Activated CD8-positive, alpha-beta T cell treated with anti-CD3 and anti-CD28 coated beads for 36 hours (primary cell): ENCODE results near the gene ECT2L. TPM values are rescaled to one million over a fixed set of nuclear protein-coding genes. Genes with fewer than 3 reads are reported as not detected.

Source experiments
- ATAC-seq: fragments of 200-7000 bp; cut with Tn5 transposase; one replicate; pipeline ENCODE4 v1.10.0; 2021; ENCODE audit warnings: mild to moderate bottlenecking, moderate library complexity
- CTCF ChIA-PET: fragments of 350-600 bp; sonication (Branson Sonifier 250); formaldehyde crosslinking; loops from one replicate; lab custom pipeline; 2021; ENCODE audit warnings: antibody characterized with exemption; lab: Charles Lee
- POLR2A ChIA-PET: fragments of 350-600 bp; sonication (Branson Sonifier 250); formaldehyde crosslinking; loops from one replicate; lab custom pipeline; 2021; ENCODE audit warnings: antibody characterized with exemption; lab: Charles Lee
- DNase-seq: peaks from one replicate; pipeline ENCODE4 v3.0.0-alpha.2; 2020
- H3K27ac Mint-ChIP-seq: one replicate; pipeline ENCODE4 v1.8.0; 2021; ENCODE audit warnings: mild to moderate bottlenecking, mixed read lengths
- H3K27me3 Mint-ChIP-seq: one replicate; pipeline ENCODE4 v1.8.0; 2021; ENCODE audit warnings: mixed read lengths
- H3K36me3 Mint-ChIP-seq: one replicate; pipeline ENCODE4 v1.8.0; 2021; ENCODE audit warnings: low read depth, mixed read lengths
- H3K4me1 Mint-ChIP-seq: one replicate; pipeline ENCODE4 v1.8.0; 2021; ENCODE audit warnings: low read depth, mixed read lengths
- H3K4me3 Mint-ChIP-seq: one replicate; pipeline ENCODE4 v1.8.0; 2021; ENCODE audit warnings: mild to moderate bottlenecking, moderate library complexity, mixed read lengths
- H3K9me3 Mint-ChIP-seq: one replicate; pipeline ENCODE4 v1.8.0; 2021; ENCODE audit warnings: mixed read lengths
- CTCF ChIP-seq: fragments of 200-600 bp; IDR thresholded peaks from one replicate; pipeline ENCODE4 v1.8.0; 2022; ENCODE audit warnings: antibody characterized with exemption, mild to moderate bottlenecking
- intact Hi-C: fragments of 100-400 bp; cut with micrococcal nuclease; formaldehyde crosslinking; loops from one replicate; pipeline ENCODE4 v1.10.0; 2022
- total RNA-seq, 2 experiments: library from RNA; stranded (reverse); gene quantifications; one replicate each; pipeline ENCODE4 v1.2.3, GENCODE V29; 2021

The ECT2L gene
- total RNA-seq, 2 experiments from 2014 or later: not detected

- ChIA-PET POLR2A (interaction anchor here (0.6 to 0.7 kb wide), 2 partner anchors 89 to 1512 kb away, joined by 3 read pairs; no protein-coding TSS in a partner anchor), CTCF (no interaction called here)
- DNase-seq (no peak), ATAC-seq (no peak)
- intact Hi-C loops: no loop called here
- TF ChIP-seq CTCF: no peak
- no peaks in the 10 kb centered on the region for H3K9me3 Mint-ChIP-seq
- H3K27me3 Mint-ChIP-seq: no peaks in the 10 kb centered on the region
- H3K36me3 Mint-ChIP-seq: no peaks in the 10 kb centered on the region
- H3K4me3 Mint-ChIP-seq: no peak overlapping the region
- H3K27ac Mint-ChIP-seq: no peak overlapping the region
- peaks cover 2% of the 10 kb centered on the region for H3K4me1 Mint-ChIP-seq
These were observed 77.3 kb downstream of the ECT2L start for GRCh38 chr6:138873191-138873590.

- TF ChIP-seq CTCF: no peak
- Mint-ChIP-seq H3K36me3 (no peaks in the 10 kb centered on the region), H3K27ac (no peak overlapping the region), H3K9me3 (no peaks in the 10 kb centered on the region), H3K27me3 (no peaks in the 10 kb centered on the region), H3K4me3 (no peak overlapping the region), H3K4me1 (no peaks in the 10 kb centered on the region)
- CTCF ChIA-PET: interaction anchor here (1.5 to 1.8 kb wide), 2 partner anchors 12 to 67 kb away, joined by 5 to 6 read pairs; no protein-coding TSS in a partner anchor
- ATAC-seq (no peak), DNase-seq (no peak)
- intact Hi-C loops: no loop called here
- POLR2A ChIA-PET: no interaction called here
These were observed 86.6 kb downstream of the ECT2L start for GRCh38 chr6:138882369-138883017.

GRCh38 chr6:138885156-138885819, 89.4 kb downstream of the ECT2L start:
- ChIA-PET POLR2A (no interaction called here), CTCF (no interaction called here)
- Mint-ChIP-seq H3K27ac (no peak overlapping the region), H3K27me3 (no peaks in the 10 kb centered on the region), H3K9me3 (no peaks in the 10 kb centered on the region), H3K36me3 (no peaks in the 10 kb centered on the region), H3K4me1 (no peaks in the 10 kb centered on the region), H3K4me3 (no peak overlapping the region)
- DNase-seq (no peak), ATAC-seq (no peak)
- no peak for TF ChIP-seq CTCF
- intact Hi-C loops: no loop called here

GRCh38 chr6:138891255-138891986, 95.5 kb downstream of the ECT2L start:
- Mint-ChIP-seq H3K27ac (no peak overlapping the region), H3K9me3 (no peaks in the 10 kb centered on the region), H3K4me3 (no peak overlapping the region), H3K36me3 (no peaks in the 10 kb centered on the region), H3K4me1 (peaks cover 4% of the 10 kb centered on the region), H3K27me3 (no peaks in the 10 kb centered on the region)
- no peak for DNase-seq
- intact Hi-C loops: no loop called here
- CTCF ChIA-PET: no interaction called here
- POLR2A ChIA-PET: no interaction called here
- ATAC-seq: no peak
- no peak for TF ChIP-seq CTCF
